ENCODE data around the gene NFIX.

- TF ChIP-seq CTCF (IDR thresholded peaks at IDR 0.05; ENCODE audit: extremely low read depth in 1 of 2, insufficient read depth in 1 of 2, low read depth in 1 of 2, low read length in 2 of 2) (no peak), MAX (IDR thresholded peaks at IDR 0.05; ENCODE audit: insufficient read depth, insufficient read length) (no peak), JUN (IDR thresholded peaks at IDR 0.05; ENCODE audit: borderline replicate concordance, insufficient read depth, insufficient read length, low read depth) (no peak), GATA2 (IDR thresholded peaks at IDR 0.05; ENCODE audit: insufficient read depth, insufficient read length, low read depth, low read length) (no peak), EZH2 (IDR thresholded peaks at IDR 0.05; ENCODE audit: borderline replicate concordance, low read depth, low read length, severe bottlenecking) (no peak), POLR2A (IDR thresholded peaks at IDR 0.05; ENCODE audit: low read depth, low read length) (no peak)
These were observed 8.1 kb upstream of the NFIX start for GRCh38 chr19:12987190-12987589.

Data from endothelial cell of umbilical vein (primary cell).